Panc1 (cell line): Measurements from ENCODE around the gene RCL1. TPM values are rescaled to one million over a fixed set of nuclear protein-coding genes. Genes with fewer than 3 reads are reported as not detected.

Experiments used
- ATAC-seq: fragments of 200-7000 bp; cut with Tn5 transposase; 2 replicates; pipeline ENCODE4 v1.9.1; 2020; ENCODE audit warnings: mild to moderate bottlenecking, moderate library complexity
- BruUV-seq: library from RNA; stranded (reverse); fragments of 400-500 nt; replicated peaks from 2 replicates; lab custom pipeline; 2021; lab: Mats Ljungman, UMichigan
- CTCF ChIA-PET: fragments of 300-600 bp; sonication (Branson Sonifier 250); formaldehyde crosslinking; loops from one replicate; lab custom pipeline; 2022; ENCODE audit warnings: antibody characterized with exemption; lab: Charles Lee
- POLR2A ChIA-PET: fragments of 300-600 bp; sonication (Branson Sonifier 250); formaldehyde crosslinking; loops from one replicate; lab custom pipeline; 2022; ENCODE audit warnings: antibody characterized with exemption; lab: Charles Lee
- DNase-seq: peaks from one replicate; pipeline ENCODE4 v3.0.0-alpha.2; 2010; ENCODE audit warnings: low read depth, low spot score
- H3K27ac ChIP-seq: 2 replicates; pipeline ENCODE4 v1.5.1; 2011; ENCODE audit warnings: mild to moderate bottlenecking, low read length, inconsistent platforms
- H3K27me3 ChIP-seq: fragments of 200-500 bp; sonication (Bioruptor generic); 2 replicates; pipeline ENCODE4 v1.6.0; 2014; ENCODE audit warnings: low read length, inconsistent platforms; ENCODE audit not compliant: control insufficient read depth, insufficient read depth
- H3K36me3 ChIP-seq: fragments of 200-500 bp; sonication (Bioruptor generic); 2 replicates; pipeline ENCODE4 v1.5.1; 2014; ENCODE audit warnings: inconsistent platforms, mild to moderate bottlenecking, low read length, moderate library complexity; ENCODE audit not compliant: control insufficient read depth, insufficient read depth
- H3K4me1 ChIP-seq: 2 replicates; pipeline ENCODE4 v1.5.1; 2011; ENCODE audit warnings: inconsistent platforms, mild to moderate bottlenecking, low read length, moderate library complexity; ENCODE audit not compliant: control insufficient read depth, insufficient read depth
- H3K4me3 ChIP-seq, 2 experiments: 2 replicates each; pipeline ENCODE4 v1.5.1; 2011 to 2012; ENCODE audit warnings: low read depth in 2 of 2, low read length in 2 of 2, mild to moderate bottlenecking in 2 of 2, inconsistent platforms in 1 of 2, moderate library complexity in 1 of 2
- H3K9me3 ChIP-seq: fragments of 200-500 bp; sonication (Bioruptor generic); 2 replicates; pipeline ENCODE4 v1.5.1; 2014; ENCODE audit warnings: low read depth, mild to moderate bottlenecking, inconsistent platforms, low read length, moderate library complexity; ENCODE audit not compliant: control insufficient read depth, insufficient read depth
- POLR2AphosphoS5 ChIP-seq: IDR thresholded peaks from 2 replicates; pipeline ENCODE4 v1.6.1; 2012; ENCODE audit warnings: mild to moderate bottlenecking, low read depth, low read length, moderate library complexity
- SIN3A ChIP-seq: IDR thresholded peaks from 2 replicates; pipeline ENCODE4 v1.6.1; 2012; ENCODE audit warnings: low read depth, mild to moderate bottlenecking, low read length, moderate library complexity, borderline replicate concordance; ENCODE audit not compliant: insufficient read depth
- TCF7L2 ChIP-seq: IDR thresholded peaks from 2 replicates; pipeline ENCODE4 v1.6.1; 2011; ENCODE audit warnings: mild to moderate bottlenecking, low read depth, low read length, inconsistent platforms
- in situ Hi-C: cut with HindIII; loops from 2 replicates; pipeline ENCODE4 v1.10.0; 2016; ENCODE audit warnings: low sequenced_read_pairs, low pct_unique_long_range_greater_than_20kb
- intact Hi-C: fragments of 100-400 bp; cut with micrococcal nuclease; formaldehyde crosslinking; loops from one replicate; pipeline ENCODE4 v1.10.0; 2022; ENCODE audit not compliant: unreplicated experiment
- total RNA-seq: library from RNA; stranded (reverse); gene quantifications from one replicate; pipeline ENCODE4 v1.2.1, GENCODE V29; 2021; ENCODE audit not compliant: unreplicated experiment
- TF ChIP-seq, protein P1 (sequence below): fragments of 450-650 bp; IDR thresholded peaks from 2 replicates; pipeline ENCODE4 v1.5.1; 2017; ENCODE audit warnings: mild to moderate bottlenecking
- TF ChIP-seq, protein P2 (sequence below), 2 experiments: IDR thresholded peaks; 2 replicates each; pipeline ENCODE4 v1.6.1; 2011 to 2012; ENCODE audit warnings: low read depth in 2 of 2, control low read depth in 1 of 2, low read length in 1 of 2, mild to moderate bottlenecking in 1 of 2, moderate library complexity in 1 of 2; ENCODE audit not compliant: insufficient read depth in 1 of 2

Gene RCL1
- total RNA-seq, 1 experiment from 2014 or later: 11.2 TPM

DNA sequence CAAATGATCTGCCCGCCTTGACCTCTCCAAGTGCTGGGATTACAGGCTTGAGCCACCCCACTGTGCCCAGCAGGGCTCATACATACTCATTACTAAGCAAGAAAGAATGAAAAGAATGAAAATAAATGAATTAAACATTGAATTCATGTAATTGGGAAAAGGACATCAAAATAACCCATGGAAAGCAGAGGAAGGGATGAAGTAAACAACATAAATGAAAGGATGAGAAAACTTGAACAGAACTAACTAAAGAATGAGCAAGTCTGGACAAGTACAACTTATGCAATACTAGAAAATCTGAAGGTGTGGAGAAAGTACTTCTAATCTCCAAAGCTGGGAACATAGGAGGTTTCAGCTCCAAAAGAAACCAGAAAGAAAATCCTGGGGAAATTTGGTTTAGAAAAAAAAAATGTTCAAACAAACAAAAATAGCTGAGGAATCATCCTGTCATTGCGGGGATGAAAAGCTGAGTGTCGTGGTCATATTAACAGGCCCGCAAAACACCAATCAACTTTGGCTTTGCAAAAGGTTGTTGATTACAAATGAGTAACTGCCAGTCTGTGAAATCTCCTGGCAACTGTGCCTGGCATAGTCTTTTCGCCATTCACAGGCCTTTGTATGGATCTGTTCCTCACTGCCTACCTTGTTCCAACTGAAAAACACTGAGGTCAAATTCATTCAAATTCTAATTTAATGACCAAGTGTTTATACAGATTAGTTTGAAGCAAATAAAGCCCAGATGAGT is 49.4 kb upstream of the RCL1 start:
- H3K27ac ChIP-seq: no peak overlapping the region
- ChIA-PET CTCF (no interaction called here), POLR2A (no interaction called here)
- no peaks in the 10 kb centered on the region for H3K9me3 ChIP-seq
- no peak for DNase-seq
- no peaks in the 10 kb centered on the region for H3K4me1 ChIP-seq
- no peaks in the 10 kb centered on the region for H3K27me3 ChIP-seq
- BruUV-seq: no TSS peak
- H3K4me3 ChIP-seq: no peak overlapping the region
- intact Hi-C loops: no loop called here
- no peak for ATAC-seq
- peaks cover 5% of the 10 kb centered on the region; the same call in 1 of the 2 replicates for H3K36me3 ChIP-seq
- TF ChIP-seq TCF7L2: no peak
- in situ Hi-C loops: no loop called here

DNA sequence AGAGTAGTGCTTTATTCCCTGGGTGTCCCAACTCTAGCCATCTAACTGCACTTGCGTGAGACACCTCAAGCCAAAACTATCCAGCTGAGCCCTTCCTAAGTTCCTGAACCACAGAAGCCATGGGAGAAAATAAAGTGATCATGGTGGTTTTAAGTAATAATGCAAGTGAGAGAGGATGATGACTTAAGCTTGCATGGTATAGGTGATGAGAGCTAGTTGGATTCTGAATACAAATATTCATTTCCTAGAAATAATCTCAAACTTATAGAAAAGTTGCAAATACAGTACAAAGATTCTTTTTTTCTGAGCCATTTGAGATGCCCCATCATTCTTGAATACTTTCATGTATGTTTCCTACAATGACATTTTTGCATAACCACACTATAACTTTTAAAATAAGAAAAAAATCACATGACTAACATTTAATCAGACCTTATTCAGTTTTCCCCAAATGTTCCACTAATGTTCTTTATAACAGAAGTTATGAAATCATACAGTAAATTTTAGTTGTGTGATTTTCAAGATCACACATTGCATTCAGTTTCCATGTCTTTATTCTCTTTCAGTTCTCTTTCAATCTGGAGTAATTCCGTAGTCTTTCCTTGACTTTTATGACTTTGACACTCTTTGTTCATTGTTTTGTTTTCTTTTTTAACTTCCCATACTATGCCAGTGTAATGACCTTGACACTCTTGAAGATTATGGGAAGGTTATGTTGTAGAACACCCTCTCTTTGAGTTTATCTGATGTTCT is 46.3 kb upstream of the RCL1 start:
- Histone ChIP-seq H3K27ac (no peak overlapping the region), H3K4me3 (no peak overlapping the region), H3K4me1 (no peaks in the 10 kb centered on the region), H3K27me3 (no peaks in the 10 kb centered on the region), H3K9me3 (no peaks in the 10 kb centered on the region), H3K36me3 (no peaks in the 10 kb centered on the region; the same call in 1 of the 2 replicates)
- ATAC-seq (no peak), DNase-seq (no peak)
- intact Hi-C loops: no loop called here
- ChIA-PET CTCF (no interaction called here), POLR2A (interaction anchor here (0.7 kb wide), 1 partner anchor 67 kb away, joined by 4 read pairs; the partner anchor contains the start of gene CDC37L1)
- TF ChIP-seq, protein P1, sequence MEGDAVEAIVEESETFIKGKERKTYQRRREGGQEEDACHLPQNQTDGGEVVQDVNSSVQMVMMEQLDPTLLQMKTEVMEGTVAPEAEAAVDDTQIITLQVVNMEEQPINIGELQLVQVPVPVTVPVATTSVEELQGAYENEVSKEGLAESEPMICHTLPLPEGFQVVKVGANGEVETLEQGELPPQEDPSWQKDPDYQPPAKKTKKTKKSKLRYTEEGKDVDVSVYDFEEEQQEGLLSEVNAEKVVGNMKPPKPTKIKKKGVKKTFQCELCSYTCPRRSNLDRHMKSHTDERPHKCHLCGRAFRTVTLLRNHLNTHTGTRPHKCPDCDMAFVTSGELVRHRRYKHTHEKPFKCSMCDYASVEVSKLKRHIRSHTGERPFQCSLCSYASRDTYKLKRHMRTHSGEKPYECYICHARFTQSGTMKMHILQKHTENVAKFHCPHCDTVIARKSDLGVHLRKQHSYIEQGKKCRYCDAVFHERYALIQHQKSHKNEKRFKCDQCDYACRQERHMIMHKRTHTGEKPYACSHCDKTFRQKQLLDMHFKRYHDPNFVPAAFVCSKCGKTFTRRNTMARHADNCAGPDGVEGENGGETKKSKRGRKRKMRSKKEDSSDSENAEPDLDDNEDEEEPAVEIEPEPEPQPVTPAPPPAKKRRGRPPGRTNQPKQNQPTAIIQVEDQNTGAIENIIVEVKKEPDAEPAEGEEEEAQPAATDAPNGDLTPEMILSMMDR: no peak
- in situ Hi-C loops: no loop called here
- no TSS peak for BruUV-seq

DNA sequence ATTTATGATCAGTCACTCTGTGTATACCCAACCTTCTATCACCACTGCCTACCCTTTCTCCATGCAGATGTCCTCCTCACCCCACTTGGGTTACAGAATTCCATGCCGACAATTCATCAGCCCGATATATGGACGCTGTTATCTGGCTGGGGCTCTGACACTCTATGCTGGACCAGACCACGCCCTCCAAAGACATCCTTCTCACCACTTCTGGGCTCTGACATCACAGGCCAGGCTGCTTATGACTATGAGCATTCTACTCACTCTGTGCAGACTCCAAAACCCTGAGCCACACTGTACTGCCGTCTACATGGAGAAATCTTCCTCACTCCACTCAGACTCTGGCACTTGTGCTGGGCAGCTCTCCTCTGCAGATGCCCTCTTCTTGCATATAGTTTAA is 44.1 kb upstream of the RCL1 start:
- ChIA-PET CTCF (no interaction called here), POLR2A (no interaction called here)
- intact Hi-C loops (no loop called here), in situ Hi-C loops (no loop called here)
- Histone ChIP-seq H3K27me3 (no peaks in the 10 kb centered on the region), H3K27ac (no peak overlapping the region), H3K9me3 (no peaks in the 10 kb centered on the region), H3K36me3 (no peaks in the 10 kb centered on the region), H3K4me1 (no peaks in the 10 kb centered on the region), H3K4me3 (no peak overlapping the region)
- no peak for DNase-seq
- BruUV-seq: no TSS peak
- TF ChIP-seq POLR2AphosphoS5: no peak
- TF ChIP-seq, protein P1: no peak
- TF ChIP-seq, protein P2, sequence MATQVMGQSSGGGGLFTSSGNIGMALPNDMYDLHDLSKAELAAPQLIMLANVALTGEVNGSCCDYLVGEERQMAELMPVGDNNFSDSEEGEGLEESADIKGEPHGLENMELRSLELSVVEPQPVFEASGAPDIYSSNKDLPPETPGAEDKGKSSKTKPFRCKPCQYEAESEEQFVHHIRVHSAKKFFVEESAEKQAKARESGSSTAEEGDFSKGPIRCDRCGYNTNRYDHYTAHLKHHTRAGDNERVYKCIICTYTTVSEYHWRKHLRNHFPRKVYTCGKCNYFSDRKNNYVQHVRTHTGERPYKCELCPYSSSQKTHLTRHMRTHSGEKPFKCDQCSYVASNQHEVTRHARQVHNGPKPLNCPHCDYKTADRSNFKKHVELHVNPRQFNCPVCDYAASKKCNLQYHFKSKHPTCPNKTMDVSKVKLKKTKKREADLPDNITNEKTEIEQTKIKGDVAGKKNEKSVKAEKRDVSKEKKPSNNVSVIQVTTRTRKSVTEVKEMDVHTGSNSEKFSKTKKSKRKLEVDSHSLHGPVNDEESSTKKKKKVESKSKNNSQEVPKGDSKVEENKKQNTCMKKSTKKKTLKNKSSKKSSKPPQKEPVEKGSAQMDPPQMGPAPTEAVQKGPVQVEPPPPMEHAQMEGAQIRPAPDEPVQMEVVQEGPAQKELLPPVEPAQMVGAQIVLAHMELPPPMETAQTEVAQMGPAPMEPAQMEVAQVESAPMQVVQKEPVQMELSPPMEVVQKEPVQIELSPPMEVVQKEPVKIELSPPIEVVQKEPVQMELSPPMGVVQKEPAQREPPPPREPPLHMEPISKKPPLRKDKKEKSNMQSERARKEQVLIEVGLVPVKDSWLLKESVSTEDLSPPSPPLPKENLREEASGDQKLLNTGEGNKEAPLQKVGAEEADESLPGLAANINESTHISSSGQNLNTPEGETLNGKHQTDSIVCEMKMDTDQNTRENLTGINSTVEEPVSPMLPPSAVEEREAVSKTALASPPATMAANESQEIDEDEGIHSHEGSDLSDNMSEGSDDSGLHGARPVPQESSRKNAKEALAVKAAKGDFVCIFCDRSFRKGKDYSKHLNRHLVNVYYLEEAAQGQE (IDR thresholded peaks at IDR 0.05; ENCODE audit: insufficient read depth in 1 of 2, low read depth in 2 of 2, low read length in 1 of 2): no peak
- no peak for TF ChIP-seq SIN3A
- no peak for ATAC-seq
